Endometrial microvascular endothelial cells (primary cell): Measurements from ENCODE around the gene PTPRH. TPM values are rescaled to one million over a fixed set of nuclear protein-coding genes. Genes with fewer than 3 reads are reported as not detected.

Source experiments
- in situ Hi-C: cut with HindIII; loops from 2 replicates; pipeline ENCODE4 v1.10.0; 2017; ENCODE audit warnings: low sequenced_read_pairs, low pct_unique_long_range_greater_than_20kb; ENCODE audit errors: inconsistent ontology term
- total RNA-seq: library from RNA; depleted of rRNA; stranded (reverse); fragments of >200 nt; gene quantifications from one replicate; pipeline ENCODE4 v1.2.3, GENCODE V29; 2015; ENCODE audit errors: inconsistent ontology term

Gene PTPRH
- total RNA-seq, 1 donor from 2014 or later = 1.9 TPM

DNA sequence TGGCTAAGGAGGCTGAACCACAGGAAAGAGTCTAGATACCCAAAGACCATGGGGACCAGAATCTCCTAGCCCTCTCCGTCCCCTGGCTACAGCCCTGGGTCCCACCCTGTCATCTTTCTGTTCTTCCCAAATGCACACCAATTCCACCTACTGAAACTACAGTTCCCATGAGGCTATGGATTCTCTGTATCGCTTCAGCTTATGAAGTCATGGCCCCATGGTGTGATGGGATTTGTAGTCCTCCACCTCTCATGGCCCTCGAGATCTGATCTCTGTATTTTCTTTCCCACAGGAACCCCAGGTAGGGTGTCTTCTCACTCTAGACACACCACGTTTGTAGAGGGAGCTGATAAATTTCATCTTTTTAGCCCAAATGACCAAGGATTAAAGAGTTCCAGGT, 11.8 kb downstream of the PTPRH start:
- in situ Hi-C loops = no loop called here

DNA sequence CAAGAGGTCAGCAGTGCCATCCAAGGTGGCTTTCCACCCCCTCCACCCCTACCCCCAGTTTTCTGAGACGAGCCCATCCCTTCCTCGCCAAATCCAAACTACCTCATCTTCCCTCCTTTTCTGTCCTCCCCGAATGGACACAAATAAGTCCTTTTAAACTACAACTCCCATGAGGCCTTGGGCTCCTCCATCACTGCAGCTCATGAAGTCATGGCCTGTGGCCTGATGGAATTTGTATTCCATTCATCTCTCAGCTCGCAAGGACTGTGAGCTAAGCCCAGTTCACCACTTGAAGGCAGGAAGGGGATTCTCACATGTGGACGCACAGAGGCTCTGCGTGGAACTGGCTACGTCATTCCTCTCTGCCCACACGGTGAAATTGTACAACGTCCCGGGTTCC, 12.5 kb downstream of the PTPRH start:
- in situ Hi-C loops = no loop called here

DNA sequence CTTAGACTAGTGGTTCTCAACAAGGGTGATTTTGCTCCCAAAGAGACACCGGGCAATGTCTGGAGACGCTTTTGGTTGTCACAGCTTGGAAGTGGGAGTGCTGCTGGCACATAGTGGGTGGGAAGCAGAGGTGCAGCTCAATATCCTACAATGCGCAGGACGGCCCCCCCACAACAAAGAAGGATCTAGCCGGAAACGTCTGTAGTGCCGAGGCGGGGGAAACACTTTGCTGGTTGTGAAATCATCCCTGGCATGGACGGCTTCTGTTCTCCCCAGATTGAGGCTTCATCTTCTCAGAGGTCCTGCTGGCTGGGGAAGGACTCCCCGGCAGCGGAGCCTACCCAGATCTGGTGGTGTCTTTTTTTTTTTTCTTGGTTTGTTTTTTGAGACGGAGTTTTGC, 15.8 kb downstream of the PTPRH start:
- in situ Hi-C loops = no loop called here

DNA sequence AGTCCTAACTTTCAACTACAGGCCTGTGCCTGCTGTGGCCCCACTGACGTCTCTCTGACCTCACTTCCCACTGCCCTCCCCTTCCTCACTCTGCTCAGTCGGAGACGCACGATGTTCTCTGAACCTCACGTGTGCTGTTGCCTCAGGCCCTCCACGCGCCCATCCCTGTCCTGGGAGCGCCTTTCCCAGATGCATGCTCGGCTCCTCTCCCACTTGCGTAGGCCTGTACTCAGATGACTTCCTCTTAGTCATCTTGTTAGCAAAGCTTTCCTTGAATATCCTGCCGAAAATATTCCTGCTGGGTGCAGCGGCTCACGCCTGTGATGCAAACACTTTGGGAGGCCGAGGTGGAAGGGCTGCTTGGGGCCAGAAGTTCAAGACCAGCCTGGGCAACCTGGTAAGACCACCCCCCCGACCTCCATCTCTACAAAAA, 19.9 kb downstream of the PTPRH start:
- in situ Hi-C loops = no loop called here

DNA sequence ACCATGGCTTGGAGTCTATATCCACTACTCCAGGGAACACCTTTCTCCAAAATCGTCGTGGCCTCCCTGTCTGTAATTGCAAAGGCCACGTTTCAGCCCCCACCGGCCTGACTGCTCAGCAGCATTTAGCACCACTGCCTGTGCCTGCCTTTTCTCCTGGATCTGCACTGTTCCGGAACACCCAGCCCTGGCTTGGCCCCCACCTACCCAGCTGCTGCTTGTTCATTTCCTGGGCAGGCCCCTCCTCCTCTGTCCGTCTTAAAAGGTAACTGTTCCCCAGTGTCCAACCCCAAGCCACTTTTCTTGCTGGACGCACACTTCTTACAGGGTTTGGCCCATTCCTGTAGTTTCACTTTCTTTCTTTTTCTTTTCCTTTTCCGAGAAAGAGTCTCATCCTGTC, 20.7 kb downstream of the PTPRH start:
- in situ Hi-C loops = no loop called here

DNA sequence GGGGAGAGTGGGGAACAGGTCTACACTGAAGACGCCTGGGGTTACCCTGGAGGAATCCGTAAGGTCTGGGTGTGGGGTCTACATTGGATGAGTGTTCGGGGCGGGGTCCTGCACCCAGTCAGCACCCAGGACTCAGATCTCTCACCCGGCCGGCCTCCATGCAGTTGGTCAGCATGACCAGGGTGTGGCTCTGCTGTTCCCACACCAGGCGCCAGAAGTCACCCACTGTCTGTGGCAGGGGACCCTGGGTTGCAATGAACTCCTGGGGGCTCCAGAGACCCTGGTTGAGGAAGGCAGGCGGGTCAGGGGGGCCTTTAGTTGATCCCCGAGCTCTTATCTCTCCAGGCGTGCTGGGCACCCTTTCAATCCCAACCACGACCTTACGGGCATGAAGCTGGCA, 23.2 kb downstream of the PTPRH start:
- in situ Hi-C loops = no loop called here

DNA sequence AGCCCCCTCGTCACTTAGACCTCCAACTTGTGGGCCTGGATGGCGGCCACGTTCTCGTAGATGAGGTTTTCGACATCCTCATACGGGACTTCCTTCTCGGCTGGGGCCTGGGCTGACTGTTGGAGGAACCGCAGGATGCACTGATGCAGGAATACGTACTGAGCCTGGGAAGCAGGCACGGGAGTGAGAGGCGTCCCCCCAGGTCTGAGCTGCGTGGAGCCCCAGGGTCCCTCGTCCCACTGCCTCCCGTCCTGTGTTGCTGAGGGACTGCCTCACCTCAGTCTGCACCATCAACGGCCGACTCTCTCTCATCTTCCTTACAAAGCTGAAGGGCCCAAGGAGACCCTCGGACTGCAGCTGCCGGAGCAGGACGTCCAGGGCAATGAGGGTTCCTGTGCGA, 27.6 kb downstream of the PTPRH start:
- in situ Hi-C loops = no loop called here

DNA sequence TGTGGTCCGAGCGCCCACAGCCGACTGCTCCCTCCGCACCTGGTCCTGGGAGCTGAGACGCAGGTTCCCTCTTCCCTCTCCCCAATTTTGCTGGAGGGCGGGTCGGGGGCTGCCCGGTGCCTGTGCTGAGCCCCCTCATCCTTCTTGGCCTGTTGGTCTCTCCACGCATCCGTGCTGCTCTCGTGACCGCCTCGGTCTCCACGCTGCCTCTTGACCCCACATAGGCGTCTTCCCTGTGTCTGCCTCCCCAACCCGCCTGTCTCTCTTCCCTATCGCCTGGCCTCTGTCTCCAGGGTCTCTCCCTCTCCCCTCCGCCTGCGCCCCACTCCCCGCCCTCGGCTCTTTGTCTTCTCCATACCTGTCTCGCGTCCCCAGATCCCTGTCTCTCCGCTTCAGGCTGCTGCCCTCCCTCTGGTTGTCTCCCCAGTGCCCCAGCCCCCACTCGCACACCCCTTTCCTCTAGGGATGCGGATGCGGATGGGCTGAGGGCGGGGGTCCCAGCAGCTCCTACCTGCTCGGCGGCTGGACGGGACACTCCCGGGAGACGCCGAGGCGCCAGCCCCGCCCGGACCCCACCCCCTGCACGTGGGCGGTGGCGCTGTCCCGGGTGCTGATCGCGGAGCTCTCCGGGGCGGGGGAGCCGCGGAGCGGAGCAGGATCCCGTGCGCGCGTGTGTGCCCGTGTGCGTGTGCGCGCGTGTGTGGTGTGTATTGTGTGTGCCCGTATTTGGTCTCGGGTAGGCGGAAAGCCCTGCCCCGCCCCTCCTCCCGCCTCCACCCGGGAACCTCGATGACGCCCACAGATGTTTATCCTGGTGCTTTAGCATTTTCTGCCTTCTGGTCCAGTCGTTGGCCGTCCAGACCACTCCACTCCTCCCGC, 29.5 kb downstream of the PTPRH start, which contains the start of gene SYT5:
SYT5 (minus strand) TSS at position 684 of the 879 bp plus-strand sequence. CDS start 1,248 bp downstream, outside the sequence.
- in situ Hi-C loops = loop anchor here (10.0 kb wide), 1 partner anchor 115 kb away; no protein-coding TSS in a partner anchor

DNA sequence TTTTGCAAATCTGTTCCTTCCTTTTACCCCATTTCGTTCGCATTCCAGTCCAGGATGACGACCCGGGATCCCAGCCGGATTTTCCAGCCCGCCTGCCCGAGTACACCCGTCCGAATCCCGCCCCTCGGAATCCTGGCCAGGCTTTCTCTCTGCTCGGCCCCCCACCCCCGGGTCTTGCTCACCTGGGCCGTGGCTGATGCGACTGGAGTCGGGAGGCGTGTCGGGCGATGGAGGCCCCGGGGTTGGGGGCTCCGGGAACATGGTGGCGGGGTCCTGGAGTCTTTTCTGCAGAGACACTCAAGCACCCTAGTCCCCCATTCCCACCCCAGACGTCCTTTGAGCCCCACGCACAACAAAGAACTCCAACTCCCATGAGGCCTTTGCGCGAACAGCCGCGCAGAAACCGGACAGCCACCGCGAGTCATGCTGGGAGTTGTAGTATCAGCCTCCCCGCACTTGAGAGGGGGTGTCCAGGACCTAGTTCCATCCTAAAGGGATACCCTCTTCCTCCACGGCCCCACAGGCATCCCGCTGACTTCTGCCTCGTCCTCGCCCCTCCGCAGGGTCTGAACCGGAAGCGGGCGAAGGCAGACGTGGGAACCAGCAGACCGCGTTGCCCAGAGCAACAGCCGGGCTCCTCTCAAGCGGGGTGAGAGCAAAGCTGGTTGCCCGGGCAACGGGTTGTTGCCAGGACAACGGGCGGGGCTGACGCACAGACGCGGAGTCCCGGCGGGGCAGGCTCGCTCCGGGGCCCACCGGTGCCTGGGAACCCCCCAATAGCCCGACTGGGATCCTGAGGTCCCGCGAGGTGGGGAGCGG, 30.3 kb downstream of the PTPRH start:
- in situ Hi-C loops = loop anchor here (10.0 kb wide), 1 partner anchor 116 kb away; no protein-coding TSS in a partner anchor

DNA sequence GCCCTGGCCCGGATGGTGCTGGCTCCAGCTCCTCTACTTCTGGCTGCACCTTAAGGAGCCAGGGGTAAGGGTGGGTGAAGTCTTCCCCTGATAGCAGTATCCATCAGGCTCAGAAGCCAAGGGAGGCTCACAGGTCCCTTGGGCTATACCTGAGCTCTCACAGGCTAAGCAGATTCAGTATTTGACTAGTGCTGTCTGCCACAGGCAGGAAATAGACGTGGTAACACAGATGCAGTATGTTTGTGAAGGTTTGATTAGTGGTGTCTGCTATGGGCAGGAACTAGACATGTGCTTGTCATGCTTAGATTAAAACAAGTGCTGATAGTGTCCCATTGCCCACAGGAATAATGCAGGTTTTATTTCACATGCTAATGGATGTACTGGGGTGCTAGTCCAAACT, 33.2 kb downstream of the PTPRH start:
- in situ Hi-C loops = loop anchor here (10.0 kb wide), 1 partner anchor 119 kb away; no protein-coding TSS in a partner anchor

DNA sequence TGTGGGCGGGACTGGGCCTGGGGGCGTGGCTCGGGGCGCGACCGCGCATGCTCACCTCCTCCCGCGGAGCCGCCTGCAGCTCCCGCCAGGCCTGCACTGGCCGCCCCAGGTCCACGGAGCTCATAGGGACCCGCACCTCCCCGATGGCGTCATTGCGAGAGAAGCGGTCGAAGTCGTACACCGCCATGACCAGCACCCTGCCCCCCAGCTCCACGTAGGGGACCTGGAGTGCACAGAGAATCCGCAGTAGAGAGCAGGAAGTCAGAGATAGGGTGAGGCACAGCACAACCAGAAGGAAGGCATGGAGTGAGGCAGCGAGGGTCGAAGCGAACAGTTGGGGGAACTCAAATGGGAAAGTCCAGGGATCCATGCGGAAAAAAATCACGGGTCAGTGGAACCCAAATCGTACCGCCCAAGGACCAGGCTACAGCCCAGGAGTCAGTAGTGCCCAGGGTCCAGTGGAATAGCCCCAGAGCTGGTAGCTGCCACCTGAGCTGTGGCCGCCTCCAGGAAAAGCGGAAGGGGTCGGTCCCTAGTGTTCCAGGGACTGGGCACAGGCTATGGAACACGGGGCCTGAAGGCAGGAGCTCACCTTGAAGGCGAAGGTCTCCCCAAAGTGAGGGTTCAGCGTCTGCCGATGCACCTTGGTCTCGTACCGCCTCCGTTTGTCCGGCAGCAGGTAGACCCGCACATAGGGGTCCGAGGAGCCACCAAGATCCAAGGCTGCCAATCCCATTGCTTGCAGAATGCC, 34.0 kb downstream of the PTPRH start:
- in situ Hi-C loops = loop anchor here (10.0 kb wide), 1 partner anchor 120 kb away; no protein-coding TSS in a partner anchor

DNA sequence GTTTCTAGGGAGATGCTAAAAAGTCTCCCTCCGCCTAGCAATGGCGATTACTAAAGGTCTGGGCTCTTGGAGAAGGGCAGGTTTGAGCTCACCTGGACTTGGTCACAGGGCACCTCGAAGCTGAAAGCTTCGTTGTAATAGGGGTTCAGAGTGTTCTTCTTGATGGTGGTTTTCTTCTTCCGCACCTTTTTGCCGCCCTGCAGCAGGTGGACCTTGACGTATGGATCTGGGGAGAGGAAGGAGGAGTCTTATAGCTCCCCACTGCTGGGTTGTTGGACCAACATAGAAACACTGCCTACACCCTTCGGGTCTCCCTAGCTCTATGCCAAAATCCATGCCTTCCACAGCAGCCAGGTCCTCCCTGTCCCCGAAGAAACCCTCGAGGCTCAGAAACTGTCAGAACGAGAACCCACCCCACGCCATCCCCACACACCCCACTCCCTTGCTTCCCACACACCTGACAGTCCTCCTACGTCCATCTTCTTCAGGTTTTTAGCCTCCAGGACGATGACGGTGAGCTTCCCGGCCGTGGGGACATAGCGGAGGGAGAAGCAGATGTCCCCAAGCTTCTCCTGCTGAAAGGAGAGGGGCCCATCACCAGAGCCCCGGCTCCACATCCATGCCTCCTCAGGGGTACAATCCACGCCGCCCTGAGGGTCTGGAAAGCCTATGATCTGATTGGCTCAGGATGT, 34.7 kb downstream of the PTPRH start:
- in situ Hi-C loops = loop anchor here (10.0 kb wide), 1 partner anchor 120 kb away; no protein-coding TSS in a partner anchor

DNA sequence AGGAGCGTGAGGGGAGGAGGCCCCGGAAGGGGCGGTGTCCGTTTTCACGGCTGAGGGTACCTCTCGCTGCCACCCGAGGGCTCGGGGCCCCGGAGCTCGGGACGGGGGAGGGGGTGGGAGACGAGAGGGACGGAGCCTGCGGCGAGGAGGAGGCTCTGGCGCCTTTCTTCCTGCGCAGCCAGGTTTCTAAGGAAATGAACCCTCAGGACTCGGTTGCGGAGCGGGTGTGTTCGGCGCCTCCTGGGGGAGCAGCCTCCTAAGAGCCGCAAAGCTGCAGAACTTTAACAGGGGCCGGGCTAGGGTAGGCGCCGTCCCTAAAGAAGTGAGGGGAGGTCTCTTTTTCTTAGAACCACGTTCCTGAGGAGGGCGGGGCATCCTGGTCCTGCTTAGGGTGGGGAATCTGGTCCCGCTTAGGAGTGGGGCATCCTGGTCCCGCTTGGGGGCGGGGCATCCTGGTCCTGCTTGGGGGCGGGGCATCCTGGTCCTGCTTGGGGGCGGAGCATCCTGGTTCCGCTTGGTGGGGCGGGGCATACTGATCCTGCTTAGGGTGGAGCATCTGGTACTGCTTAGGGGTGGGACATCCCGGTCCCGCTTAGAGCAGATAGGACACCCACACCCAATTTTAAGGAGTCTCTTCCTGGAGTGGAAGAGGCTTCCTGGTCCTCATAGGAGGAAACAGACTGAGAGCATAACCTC, 35.4 kb downstream of the PTPRH start:
- in situ Hi-C loops = loop anchor here (10.0 kb wide), 1 partner anchor 121 kb away; no protein-coding TSS in a partner anchor

DNA sequence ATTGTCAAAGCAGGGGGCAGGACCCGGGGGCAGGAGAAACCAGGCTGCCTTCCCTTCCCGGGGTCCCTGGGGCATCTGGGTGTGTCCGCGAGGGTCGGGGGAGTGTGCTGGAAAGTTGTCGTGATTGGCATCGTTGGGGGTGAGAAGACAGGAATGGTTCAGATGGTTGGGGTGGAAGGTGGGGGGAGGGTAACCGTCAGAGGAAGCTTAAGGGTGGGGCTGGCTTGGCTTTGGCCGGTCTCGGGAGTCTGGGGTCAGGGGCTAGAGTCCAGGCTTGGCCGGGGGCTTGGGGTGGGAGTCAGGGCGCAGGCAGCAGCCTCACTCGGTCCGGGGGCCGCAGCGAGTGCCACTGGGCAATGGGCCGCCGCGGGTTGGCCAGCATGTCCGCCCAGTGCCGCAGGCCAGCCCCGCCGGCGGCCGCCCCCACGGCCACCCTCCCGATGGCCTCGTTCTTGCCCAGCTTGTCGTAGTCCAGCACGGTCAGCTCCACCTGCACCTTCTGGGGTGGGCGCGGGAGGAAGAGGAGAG, 36.1 kb downstream of the PTPRH start:
- in situ Hi-C loops = loop anchor here (10.0 kb wide), 1 partner anchor 122 kb away; no protein-coding TSS in a partner anchor

DNA sequence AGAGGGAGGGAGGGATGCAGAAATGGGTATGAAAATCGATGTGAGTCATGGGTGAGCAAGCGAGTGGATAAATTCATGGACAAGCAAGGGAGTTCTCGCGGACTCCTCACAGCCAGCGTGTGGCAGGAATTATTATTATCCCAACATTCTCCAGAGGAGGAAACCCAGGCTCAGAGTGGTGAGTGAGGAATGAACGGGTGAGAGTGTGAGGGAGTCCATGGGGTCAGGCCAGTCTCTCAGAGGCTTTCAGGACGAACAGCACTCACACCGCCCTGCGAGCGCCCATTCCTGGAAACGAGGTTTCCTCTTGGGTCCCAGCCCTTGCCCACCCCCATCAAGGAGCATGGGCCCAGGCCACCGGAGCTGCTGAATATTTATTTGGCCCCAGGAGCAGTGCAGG, 36.6 kb downstream of the PTPRH start:
- in situ Hi-C loops = loop anchor here (10.0 kb wide), 1 partner anchor 122 kb away; no protein-coding TSS in a partner anchor

DNA sequence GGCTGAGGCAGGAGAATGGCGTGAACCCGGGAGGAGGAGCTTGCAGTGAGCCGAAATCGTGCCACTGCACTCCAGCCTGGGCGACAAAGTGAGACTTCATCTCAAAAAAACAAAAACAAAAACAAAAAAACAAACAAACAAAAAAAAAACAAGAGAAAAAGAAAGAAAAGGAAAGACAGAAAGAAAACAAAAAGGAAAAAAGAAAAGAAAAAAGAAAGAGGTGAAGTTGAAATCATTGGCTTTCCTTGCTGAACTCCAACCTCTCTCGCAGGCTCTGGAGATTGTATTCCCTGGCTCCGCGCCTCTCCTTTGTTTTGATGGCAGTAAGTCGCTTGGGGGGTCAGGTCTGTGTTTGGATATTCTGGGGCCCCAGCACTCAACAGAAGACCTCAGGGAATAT, 37.0 kb downstream of the PTPRH start:
- in situ Hi-C loops = loop anchor here (10.0 kb wide), 1 partner anchor 122 kb away; no protein-coding TSS in a partner anchor

DNA sequence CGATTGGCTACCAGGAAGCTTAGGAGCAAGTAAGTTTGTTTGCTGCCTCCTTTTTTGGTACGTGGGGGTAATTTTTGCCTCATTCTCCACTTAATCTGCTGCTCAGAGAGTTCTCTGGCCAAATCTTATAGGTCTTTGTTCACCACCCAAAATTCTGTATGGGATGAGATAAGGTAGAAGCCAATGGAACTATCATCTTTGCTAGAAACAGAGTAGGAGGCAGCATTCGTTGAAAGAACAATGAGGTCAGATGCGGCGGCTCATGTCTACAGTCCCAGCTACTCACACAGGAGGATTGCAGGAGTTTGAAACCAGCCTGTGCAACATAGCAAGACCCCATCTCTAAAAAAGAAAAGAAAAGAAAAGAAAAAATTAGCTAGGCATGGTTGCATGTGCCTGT, 37.9 kb downstream of the PTPRH start:
- in situ Hi-C loops = loop anchor here (10.0 kb wide), 1 partner anchor 123 kb away; no protein-coding TSS in a partner anchor
